ENCODE measurements around the gene SF3B6. TPM values are rescaled to one million over a fixed set of nuclear protein-coding genes. Genes with fewer than 3 reads are reported as not detected.

Gene SF3B6
- total and polyA plus RNA-seq, 2 donors (not counting 3 experiments of a cell fraction or from before 2014, with no cell fraction given): 105 to 150 TPM

DNA sequence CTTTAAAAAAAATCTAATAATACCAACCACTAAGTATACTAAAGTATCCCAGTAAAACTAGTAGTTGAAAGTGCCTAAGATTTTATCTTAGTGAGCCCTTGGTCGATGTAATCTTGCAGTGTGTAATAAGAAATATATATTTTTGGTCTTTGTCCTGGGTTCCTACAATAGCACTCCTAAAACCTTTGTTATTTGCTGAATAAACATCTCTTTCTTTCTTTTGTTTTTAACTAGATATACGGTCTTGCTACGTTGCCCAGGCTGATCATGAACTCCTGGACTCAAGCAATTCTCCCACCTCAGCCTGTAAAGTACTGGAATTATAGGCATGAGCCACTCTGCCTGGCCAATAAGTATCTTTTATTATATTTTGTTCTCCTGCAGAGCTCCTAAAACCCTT is 10.9 kb upstream of the SF3B6 start:
- FAIRE-seq: no peak
- H2AFZ ChIP-seq (ENCODE audit: low read depth, low read length): no peak overlapping the region
- no peaks in the 10 kb centered on the region for H3K9me3 ChIP-seq (replicated peaks; ENCODE audit: control insufficient read depth, insufficient read depth, low read length)
- CTCF ChIA-PET: no interaction called here
- BruUV-seq (replicated peaks): no TSS peak
- DNase-seq (ENCODE audit: low read depth, low spot score): no peak
- dilution Hi-C loops (cut with MboI; ENCODE audit: extremely low pct_ligation_motif_present, low sequenced_read_pairs): no loop called here
- H3K27me3 ChIP-seq (ENCODE audit: control insufficient read depth in 2 of 2, insufficient read depth in 2 of 2, low read length in 2 of 2): no peaks in the 10 kb centered on the region
- POLR2A ChIA-PET: interaction anchor here (0.6 kb wide), 1 partner anchor 10 kb away, joined by 3 read pairs; no protein-coding TSS in a partner anchor
- no peaks in the 10 kb centered on the region for H4K20me1 ChIP-seq (replicated peaks; ENCODE audit: control insufficient read depth, extremely low read depth, insufficient read depth, low read length)
- H3K9ac ChIP-seq (replicated peaks; ENCODE audit: extremely low read depth, insufficient read depth, low read length): no peak overlapping the region
- H3K4me2 ChIP-seq (ENCODE audit: insufficient read depth, low read length): no peak overlapping the region
- intact Hi-C loops (cut with micrococcal nuclease): no loop called here
- no peaks in the 10 kb centered on the region for H3K9me1 ChIP-seq (replicated peaks; ENCODE audit: control insufficient read depth, extremely low read depth, insufficient read depth, low read length)
- TF ChIP-seq MYC (IDR thresholded peaks at IDR 0.05; ENCODE audit: low read depth, low read length) (no peak), POLR2A (IDR thresholded peaks at IDR 0.05; ENCODE audit: low read depth, low read length) (no peak), POLR2AphosphoS5 (IDR thresholded peaks at IDR 0.05; ENCODE audit: insufficient read depth, low read depth, low read length) (no peak), EZH2 (IDR thresholded peaks at IDR 0.05; ENCODE audit: borderline replicate concordance, low read depth, low read length, severe bottlenecking) (no peak), JUN (IDR thresholded peaks at IDR 0.05; ENCODE audit: borderline replicate concordance, insufficient read depth, insufficient read length, low read depth) (no peak), GATA2 (IDR thresholded peaks at IDR 0.05; ENCODE audit: insufficient read depth, insufficient read length, low read depth, low read length) (no peak), FOS (IDR thresholded peaks at IDR 0.05; ENCODE audit: borderline replicate concordance, insufficient read depth, low read length) (no peak)
- TF ChIP-seq, protein P1, sequence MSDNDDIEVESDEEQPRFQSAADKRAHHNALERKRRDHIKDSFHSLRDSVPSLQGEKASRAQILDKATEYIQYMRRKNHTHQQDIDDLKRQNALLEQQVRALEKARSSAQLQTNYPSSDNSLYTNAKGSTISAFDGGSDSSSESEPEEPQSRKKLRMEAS (IDR thresholded peaks at IDR 0.05; ENCODE audit: insufficient read depth, insufficient read length): no peak
- TF ChIP-seq, protein P2, sequence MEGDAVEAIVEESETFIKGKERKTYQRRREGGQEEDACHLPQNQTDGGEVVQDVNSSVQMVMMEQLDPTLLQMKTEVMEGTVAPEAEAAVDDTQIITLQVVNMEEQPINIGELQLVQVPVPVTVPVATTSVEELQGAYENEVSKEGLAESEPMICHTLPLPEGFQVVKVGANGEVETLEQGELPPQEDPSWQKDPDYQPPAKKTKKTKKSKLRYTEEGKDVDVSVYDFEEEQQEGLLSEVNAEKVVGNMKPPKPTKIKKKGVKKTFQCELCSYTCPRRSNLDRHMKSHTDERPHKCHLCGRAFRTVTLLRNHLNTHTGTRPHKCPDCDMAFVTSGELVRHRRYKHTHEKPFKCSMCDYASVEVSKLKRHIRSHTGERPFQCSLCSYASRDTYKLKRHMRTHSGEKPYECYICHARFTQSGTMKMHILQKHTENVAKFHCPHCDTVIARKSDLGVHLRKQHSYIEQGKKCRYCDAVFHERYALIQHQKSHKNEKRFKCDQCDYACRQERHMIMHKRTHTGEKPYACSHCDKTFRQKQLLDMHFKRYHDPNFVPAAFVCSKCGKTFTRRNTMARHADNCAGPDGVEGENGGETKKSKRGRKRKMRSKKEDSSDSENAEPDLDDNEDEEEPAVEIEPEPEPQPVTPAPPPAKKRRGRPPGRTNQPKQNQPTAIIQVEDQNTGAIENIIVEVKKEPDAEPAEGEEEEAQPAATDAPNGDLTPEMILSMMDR (IDR thresholded peaks at IDR 0.05; ENCODE audit: extremely low read depth in 1 of 2, insufficient read depth in 1 of 2, low read depth in 1 of 2, low read length in 2 of 2): no peak
- H3K79me2 ChIP-seq (ENCODE audit: control insufficient read depth, insufficient read depth, low read length): peaks cover 6% of the 10 kb centered on the region
- H3K27ac ChIP-seq (ENCODE audit: insufficient read depth, low read depth, low read length): no peak overlapping the region
- H3K36me3 ChIP-seq (ENCODE audit: control insufficient read depth in 2 of 2, extremely low read depth in 1 of 2, insufficient read depth in 2 of 2, low read length in 2 of 2): peaks cover 0 to 6% of the 10 kb centered on the region in 2 experiments
- H3K4me1 ChIP-seq (ENCODE audit: control insufficient read depth, extremely low read depth, insufficient read depth, low read length): peaks cover 16% of the 10 kb centered on the region
- H3K4me3 ChIP-seq (replicated peaks in 1 of 3; ENCODE audit: insufficient read depth in 1 of 3, low read depth in 1 of 3, low read length in 3 of 3): no peak overlapping the region

Measured in endothelial cell of umbilical vein (primary cell).